IMR-90 (cell line): Measurements from ENCODE around the gene PHGDH. TPM values are rescaled to one million over a fixed set of nuclear protein-coding genes. Genes with fewer than 3 reads are reported as not detected.

Experiments used
- ATAC-seq: fragments of 200-7000 bp; cut with Tn5 transposase; 2 replicates; pipeline ENCODE4 v1.9.1; 2020; ENCODE audit warnings: low read depth, mild to moderate bottlenecking, moderate library complexity
- BruUV-seq: library from RNA; stranded (reverse); fragments of 400-500 nt; replicated peaks from 2 replicates; lab custom pipeline; 2021; lab: Mats Ljungman, UMichigan
- CTCF ChIA-PET: fragments of 300-600 bp; formaldehyde crosslinking; extraction: SDS; loops from one replicate; lab custom pipeline; 2021; ENCODE audit warnings: antibody characterized with exemption; lab: Yijun Ruan, JAX
- POLR2A ChIA-PET: fragments of 300-600 bp; sonication (Branson Sonifier 250); formaldehyde crosslinking; loops from one replicate; lab custom pipeline; 2022; ENCODE audit warnings: antibody characterized with exemption; ENCODE audit not compliant: unreplicated experiment; lab: Charles Lee
- DNase-seq: peaks from one replicate; pipeline ENCODE4 v3.0.0; 2013
- H2AFZ ChIP-seq: replicated peaks from 2 replicates; pipeline ENCODE3; 2013; ENCODE audit warnings: low read length, mild to moderate bottlenecking; ENCODE audit not compliant: poor library complexity
- H2AK5ac ChIP-seq: 2 replicates; pipeline ENCODE4 v1.6.1; 2013; ENCODE audit warnings: low read depth, low read length, inconsistent platforms
- H2AK9ac ChIP-seq: replicated peaks from 2 replicates; pipeline ENCODE3; 2013; ENCODE audit warnings: mild to moderate bottlenecking, low read depth, low read length, moderate library complexity; ENCODE audit not compliant: poor library complexity
- H2BK120ac ChIP-seq: 2 replicates; pipeline ENCODE4 v1.6.1; 2013; ENCODE audit warnings: low read depth, low read length, inconsistent platforms
- H2BK15ac ChIP-seq: 3 replicates; pipeline ENCODE4 v1.6.1; 2013; ENCODE audit warnings: low read depth, low read length, inconsistent platforms
- H2BK20ac ChIP-seq: 2 replicates; pipeline ENCODE4 v1.6.1; 2013; ENCODE audit warnings: low read depth, mild to moderate bottlenecking, inconsistent platforms, low read length, moderate library complexity
- H2BK5ac ChIP-seq: 2 replicates; pipeline ENCODE4 v1.6.1; 2013; ENCODE audit warnings: mild to moderate bottlenecking, low read depth, low read length, inconsistent platforms; ENCODE audit not compliant: poor library complexity, severe bottlenecking
- H3K14ac ChIP-seq: replicated peaks from 2 replicates; pipeline ENCODE4 v1.6.1; 2013; ENCODE audit warnings: low read depth, low read length, inconsistent platforms
- H3K18ac ChIP-seq: 2 replicates; pipeline ENCODE4 v1.6.1; 2013; ENCODE audit warnings: low read depth, low read length, control low read depth
- H3K23ac ChIP-seq: 2 replicates; pipeline ENCODE4 v1.6.1; 2013; ENCODE audit warnings: low read depth, low read length, inconsistent platforms
- H3K27ac ChIP-seq: 2 replicates; pipeline ENCODE4 v1.5.1; 2013; ENCODE audit warnings: mild to moderate bottlenecking, control low read depth, low read length; ENCODE audit not compliant: insufficient read depth
- H3K27me3 ChIP-seq: 2 replicates; pipeline ENCODE4 v1.6.1; 2013; ENCODE audit warnings: low read length; ENCODE audit not compliant: control insufficient read depth, insufficient read depth
- H3K36me3 ChIP-seq: 2 replicates; pipeline ENCODE4 v1.6.1; 2013; ENCODE audit warnings: low read length, mixed read lengths; ENCODE audit not compliant: control insufficient read depth, insufficient read depth
- H3K4ac ChIP-seq: 2 replicates; pipeline ENCODE4 v1.6.1; 2013; ENCODE audit warnings: low read depth, low read length, inconsistent platforms
- H3K4me1 ChIP-seq: 2 replicates; pipeline ENCODE4 v1.6.1; 2013; ENCODE audit warnings: low read length, mixed read lengths; ENCODE audit not compliant: control insufficient read depth, insufficient read depth
- H3K4me2 ChIP-seq: 2 replicates; pipeline ENCODE4 v1.6.1; 2013; ENCODE audit warnings: low read depth, mild to moderate bottlenecking, control low read depth, low read length, moderate library complexity
- H3K4me3 ChIP-seq: 2 replicates; pipeline ENCODE4 v1.5.1; 2013; ENCODE audit warnings: low read depth, mild to moderate bottlenecking, control low read depth, low read length, moderate library complexity; ENCODE audit not compliant: insufficient read depth
- H3K56ac ChIP-seq: 2 replicates; pipeline ENCODE4 v1.6.1; 2013; ENCODE audit warnings: low read length, inconsistent platforms; ENCODE audit not compliant: insufficient read depth; ENCODE audit errors: extremely low read depth
- H3K79me1 ChIP-seq, 2 experiments: 2 replicates each; pipeline ENCODE4 v1.6.1; 2013; ENCODE audit warnings: low read length in 2 of 2, inconsistent platforms in 1 of 2, low read depth in 1 of 2
- H3K9ac ChIP-seq: 2 replicates; pipeline ENCODE4 v1.6.1; 2013; ENCODE audit warnings: low read depth, low read length, control low read depth
- H3K9me1 ChIP-seq: 2 replicates; pipeline ENCODE4 v1.6.1; 2013; ENCODE audit warnings: low read length, inconsistent platforms; ENCODE audit not compliant: insufficient read depth
- H3K9me3 ChIP-seq: 2 replicates; pipeline ENCODE4 v1.6.1; 2013; ENCODE audit warnings: low read length; ENCODE audit not compliant: control insufficient read depth, insufficient read depth
- H4K20me1 ChIP-seq: 2 replicates; pipeline ENCODE4 v1.6.1; 2013; ENCODE audit warnings: low read length, inconsistent platforms; ENCODE audit not compliant: insufficient read depth
- H4K5ac ChIP-seq: 2 replicates; pipeline ENCODE4 v1.6.1; 2013; ENCODE audit warnings: mild to moderate bottlenecking, low read depth, low read length, control low read depth
- H4K8ac ChIP-seq, 2 experiments: 2 replicates each; pipeline ENCODE4 v1.6.1; 2013; ENCODE audit warnings: low read depth in 2 of 2, low read length in 2 of 2, control low read depth in 1 of 2, inconsistent platforms in 1 of 2
- H4K91ac ChIP-seq: 2 replicates; pipeline ENCODE4 v1.6.1; 2013; ENCODE audit warnings: low read depth, low read length, inconsistent platforms; ENCODE audit not compliant: insufficient read depth
- BHLHE40 ChIP-seq: fragments of 150-350 bp; IDR thresholded peaks from 2 replicates; pipeline ENCODE4 v1.6.1; 2016; ENCODE audit warnings: mild to moderate bottlenecking, low read depth, low read length
- CEBPB ChIP-seq: IDR thresholded peaks from 2 replicates; pipeline ENCODE4 v1.6.1; 2012; ENCODE audit warnings: low read depth, low read length, improper control_type of control experiment
- CHD1 ChIP-seq: IDR thresholded peaks from 2 replicates; pipeline ENCODE4 v1.6.1; 2012; ENCODE audit warnings: low read depth, low read length, improper control_type of control experiment
- CTCF ChIP-seq: conservative IDR thresholded peaks from 2 replicates; pipeline ENCODE4 v1.5.1; 2012; ENCODE audit warnings: mild to moderate bottlenecking, low read depth, low read length, improper control_type of control experiment
- FOS ChIP-seq: fragments of 150-350 bp; IDR thresholded peaks from 2 replicates; pipeline ENCODE4 v1.6.1; 2016; ENCODE audit warnings: low read depth, low read length
- MAFK ChIP-seq: IDR thresholded peaks from 2 replicates; pipeline ENCODE4 v1.6.1; 2012; ENCODE audit warnings: low read depth, low read length, improper control_type of control experiment
- MAZ ChIP-seq: IDR thresholded peaks from 2 replicates; pipeline ENCODE4 v1.6.1; 2012; ENCODE audit warnings: low read depth, mild to moderate bottlenecking, low read length, improper control_type of control experiment, moderate library complexity, borderline replicate concordance
- MXI1 ChIP-seq: IDR thresholded peaks from 2 replicates; pipeline ENCODE4 v1.6.1; 2012; ENCODE audit warnings: low read depth, mild to moderate bottlenecking, low read length, moderate library complexity, borderline replicate concordance
- NFE2L2 ChIP-seq: fragments of 150-350 bp; IDR thresholded peaks from 2 replicates; pipeline ENCODE4 v1.6.1; 2016; ENCODE audit warnings: low read depth, mild to moderate bottlenecking, low read length
- POLR2A ChIP-seq: IDR thresholded peaks from 2 replicates; pipeline ENCODE4 v1.6.1; 2012; ENCODE audit warnings: mild to moderate bottlenecking, low read depth, low read length
- RAD21 ChIP-seq: IDR thresholded peaks from 2 replicates; pipeline ENCODE4 v1.6.1; 2012; ENCODE audit warnings: low read length, improper control_type of control experiment
- RCOR1 ChIP-seq: IDR thresholded peaks from 2 replicates; pipeline ENCODE4 v1.6.1; 2012; ENCODE audit warnings: mild to moderate bottlenecking, low read length, improper control_type of control experiment; ENCODE audit not compliant: insufficient replicate concordance
- RFX5 ChIP-seq: IDR thresholded peaks from 2 replicates; pipeline ENCODE4 v1.8.0; 2012; ENCODE audit warnings: low read depth, mild to moderate bottlenecking, low read length, moderate library complexity
- SMC3 ChIP-seq: fragments of 150-350 bp; IDR thresholded peaks from 2 replicates; pipeline ENCODE4 v1.6.1; 2016; ENCODE audit warnings: low read depth, mild to moderate bottlenecking, antibody characterized with exemption, low read length, moderate library complexity
- USF2 ChIP-seq: fragments of 150-350 bp; IDR thresholded peaks from 2 replicates; pipeline ENCODE4 v1.6.1; 2017; ENCODE audit warnings: mild to moderate bottlenecking, antibody characterized with exemption, low read length, low read depth
- WGBS, 2 experiments: methylation state at CpG; one replicate each; pipeline versions ENCODE4 v1.1.5 to v1.1.7; 2013; ENCODE audit warnings: missing lambda C conversion rate in 2 of 2; ENCODE audit not compliant: insufficient read length in 1 of 2; ENCODE audit errors: extremely low coverage in 2 of 2; 5-methylcytosine and 5-hydroxymethylcytosine counted together
- dilution Hi-C: fragments of 300-500 bp; cut with HindIII; formaldehyde crosslinking; loops from one replicate; pipeline ENCODE4 v1.14.3; 2018; ENCODE audit warnings: low sequenced_read_pairs; ENCODE audit not compliant: unreplicated experiment
- in situ Hi-C: fragments of 300-500 bp; cut with MboI; formaldehyde crosslinking; loops from 3 replicates; pipeline ENCODE4 v1.14.3; 2019; ENCODE audit warnings: low sequenced_read_pairs, inconsistent platforms, mixed read lengths
- intact Hi-C: fragments of 100-400 bp; cut with micrococcal nuclease; formaldehyde crosslinking; loops from 2 replicates; pipeline ENCODE4 v1.10.0; 2022
- polyA plus RNA-seq, 3 experiments: library from polyadenylated mRNA; depleted of rRNA; stranded (reverse); fragments of >200 nt; gene quantifications; 2 replicates each; pipeline ENCODE4 v1.2.3, GENCODE V29; 2012; ENCODE audit warnings: low replicate concordance in 1 of 3
- total RNA-seq: library from RNA; depleted of rRNA; stranded (reverse); fragments of >200 nt; gene quantifications from 2 replicates; pipeline ENCODE4 v1.2.3, GENCODE V29; 2012
- TF ChIP-seq, protein P1 (sequence below): fragments of 150-350 bp; IDR thresholded peaks from 2 replicates; pipeline ENCODE4 v1.6.1; 2016; ENCODE audit warnings: low read depth, mild to moderate bottlenecking, low read length, moderate library complexity, borderline replicate concordance

PHGDH gene
- total and polyA plus RNA-seq, 2 of the 4 experiments (the other 2 are of a cell fraction) = 87.9 to 331 TPM

DNA sequence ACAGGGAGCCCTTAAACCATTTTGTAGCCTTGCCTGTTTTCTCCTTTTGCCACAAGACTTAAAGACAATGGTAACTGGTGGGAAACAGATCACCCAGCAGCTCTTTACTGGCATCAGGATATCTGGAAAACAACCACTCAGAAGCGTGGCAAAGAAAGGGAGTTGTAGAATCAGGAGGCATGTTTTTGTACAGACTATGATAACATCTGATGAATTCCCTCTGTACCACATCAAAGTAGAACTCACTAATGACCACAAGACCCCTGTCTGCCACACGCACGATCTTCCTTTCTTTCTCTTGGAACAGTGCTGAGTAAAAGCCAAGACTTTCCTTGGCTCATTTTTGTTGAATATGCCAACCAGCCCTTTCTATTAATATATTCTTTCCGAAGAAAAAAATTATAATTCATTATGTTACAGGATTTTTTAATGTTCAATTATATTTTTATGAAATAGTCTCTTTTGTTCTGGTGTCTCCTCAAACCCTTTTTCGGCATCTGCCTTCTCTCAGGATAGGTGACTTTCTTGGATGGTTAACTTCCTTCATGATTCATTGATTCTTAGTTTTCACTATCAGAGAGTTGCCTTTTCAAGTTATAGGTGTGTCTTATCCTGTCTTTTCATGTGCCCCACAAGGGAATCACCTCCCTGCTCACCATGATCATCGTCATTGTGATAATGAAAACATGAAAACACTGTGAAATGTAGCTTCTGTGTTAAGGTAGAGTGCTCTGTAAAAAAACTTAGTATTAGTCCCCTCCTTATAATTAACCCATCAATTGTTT is 7.9 kb upstream of the PHGDH start:
- in situ Hi-C loops (no loop called here), intact Hi-C loops (no loop called here), dilution Hi-C loops (no loop called here)
- Histone ChIP-seq H2BK15ac (no peak overlapping the region), H3K79me1 (no peaks in the 10 kb centered on the region), H2AK5ac (no peak overlapping the region), H4K91ac (no peak overlapping the region), H3K56ac (no peak overlapping the region), H4K20me1 (no peaks in the 10 kb centered on the region), H3K23ac (no peak overlapping the region), H2AFZ (no peak overlapping the region), H3K4me1 (no peaks in the 10 kb centered on the region), H2BK20ac (no peak overlapping the region), H3K27ac (no peak overlapping the region), H4K8ac (no peak overlapping the region), H3K14ac (no peak overlapping the region), H2BK120ac (no peak overlapping the region), H3K4me3 (no peak overlapping the region), H3K36me3 (no peaks in the 10 kb centered on the region), H3K9me3 (peaks cover 7% of the 10 kb centered on the region), H4K5ac (no peak overlapping the region), H3K4ac (no peak overlapping the region), H3K9ac (no peak overlapping the region), H3K18ac (no peak overlapping the region), H3K4me2 (no peak overlapping the region), H2AK9ac (no peak overlapping the region), H2BK5ac (no peak overlapping the region), H3K9me1 (no peaks in the 10 kb centered on the region), H3K27me3 (peaks cover 11% of the 10 kb centered on the region)
- no CpG with 5 or more reads among the region's 6 CpGs for WGBS, 2 experiments
- no peak for DNase-seq
- TF ChIP-seq BHLHE40 = no peak
- TF ChIP-seq, protein P1, sequence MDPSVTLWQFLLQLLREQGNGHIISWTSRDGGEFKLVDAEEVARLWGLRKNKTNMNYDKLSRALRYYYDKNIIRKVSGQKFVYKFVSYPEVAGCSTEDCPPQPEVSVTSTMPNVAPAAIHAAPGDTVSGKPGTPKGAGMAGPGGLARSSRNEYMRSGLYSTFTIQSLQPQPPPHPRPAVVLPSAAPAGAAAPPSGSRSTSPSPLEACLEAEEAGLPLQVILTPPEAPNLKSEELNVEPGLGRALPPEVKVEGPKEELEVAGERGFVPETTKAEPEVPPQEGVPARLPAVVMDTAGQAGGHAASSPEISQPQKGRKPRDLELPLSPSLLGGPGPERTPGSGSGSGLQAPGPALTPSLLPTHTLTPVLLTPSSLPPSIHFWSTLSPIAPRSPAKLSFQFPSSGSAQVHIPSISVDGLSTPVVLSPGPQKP = no peak
- TF ChIP-seq MXI1 = no peak
- TF ChIP-seq USF2 = no peak
- no peak for TF ChIP-seq RCOR1
- no peak for TF ChIP-seq CTCF
- no peak for TF ChIP-seq MAZ
- TF ChIP-seq SMC3 = no peak
- TF ChIP-seq FOS = no peak
- no peak for TF ChIP-seq MAFK
- TF ChIP-seq POLR2A = no peak
- no peak for TF ChIP-seq RFX5
- no peak for TF ChIP-seq RAD21
- TF ChIP-seq NFE2L2 = no peak
- no peak for TF ChIP-seq CHD1
- TF ChIP-seq CEBPB = no peak
- ATAC-seq = no peak
- CTCF ChIA-PET = no interaction called here
- BruUV-seq = no TSS peak
- POLR2A ChIA-PET = no interaction called here
